B cell (primary cell): ENCODE data around the gene ORC5.

ENCODE experiments used
- EZH2 ChIP-seq: IDR thresholded peaks from 2 replicates; pipeline ENCODE4 v1.6.1; 2012; ENCODE audit warnings: borderline replicate concordance, low read depth, mild to moderate bottlenecking, moderate library complexity, low read length; ENCODE audit not compliant: insufficient read depth, poor library complexity, severe bottlenecking
- TF ChIP-seq, protein P1 (sequence below): fragments of 200-600 bp; IDR thresholded peaks from one replicate; pipeline ENCODE4 v1.8.0; 2022; ENCODE audit warnings: antibody characterized with exemption, mild to moderate bottlenecking

DNA sequence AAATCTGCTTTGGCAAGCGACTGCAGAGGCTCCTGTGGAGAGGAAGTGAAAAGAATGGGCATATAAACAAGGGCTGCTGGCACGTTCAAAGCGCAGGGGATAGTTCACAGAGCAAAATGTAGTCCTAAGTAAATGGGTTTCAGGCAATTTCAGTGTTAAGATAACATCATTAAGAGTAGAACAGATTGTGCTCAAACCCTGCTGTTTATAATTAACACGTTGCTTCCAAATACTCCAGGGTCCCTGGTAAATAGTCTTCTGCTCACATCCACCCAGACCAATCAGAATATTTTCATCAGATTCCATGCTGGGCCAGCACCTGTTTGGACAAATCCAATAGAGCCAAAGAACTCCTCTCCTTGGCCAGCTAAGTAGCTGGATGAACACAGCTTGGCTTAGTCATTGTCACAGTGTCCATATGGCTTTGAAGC is 81.4 kb downstream of the ORC5 start:
- TF ChIP-seq, protein P1, sequence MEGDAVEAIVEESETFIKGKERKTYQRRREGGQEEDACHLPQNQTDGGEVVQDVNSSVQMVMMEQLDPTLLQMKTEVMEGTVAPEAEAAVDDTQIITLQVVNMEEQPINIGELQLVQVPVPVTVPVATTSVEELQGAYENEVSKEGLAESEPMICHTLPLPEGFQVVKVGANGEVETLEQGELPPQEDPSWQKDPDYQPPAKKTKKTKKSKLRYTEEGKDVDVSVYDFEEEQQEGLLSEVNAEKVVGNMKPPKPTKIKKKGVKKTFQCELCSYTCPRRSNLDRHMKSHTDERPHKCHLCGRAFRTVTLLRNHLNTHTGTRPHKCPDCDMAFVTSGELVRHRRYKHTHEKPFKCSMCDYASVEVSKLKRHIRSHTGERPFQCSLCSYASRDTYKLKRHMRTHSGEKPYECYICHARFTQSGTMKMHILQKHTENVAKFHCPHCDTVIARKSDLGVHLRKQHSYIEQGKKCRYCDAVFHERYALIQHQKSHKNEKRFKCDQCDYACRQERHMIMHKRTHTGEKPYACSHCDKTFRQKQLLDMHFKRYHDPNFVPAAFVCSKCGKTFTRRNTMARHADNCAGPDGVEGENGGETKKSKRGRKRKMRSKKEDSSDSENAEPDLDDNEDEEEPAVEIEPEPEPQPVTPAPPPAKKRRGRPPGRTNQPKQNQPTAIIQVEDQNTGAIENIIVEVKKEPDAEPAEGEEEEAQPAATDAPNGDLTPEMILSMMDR = no peak
- no peak for TF ChIP-seq EZH2
